Upper lobe of left lung (tissue), 6 donors: ENCODE results near the gene NADK2. TPM values are rescaled to one million over a fixed set of nuclear protein-coding genes. Genes with fewer than 3 reads are reported as not detected.
A peak's percentile ranks its signal among the peaks of the same experiment; 100 is the strongest.

Experiments used
- ATAC-seq, 2 donors: fragments of 200-7000 bp; cut with Tn5 transposase; one replicate each; pipeline ENCODE4 v1.9.1; 2022; ENCODE audit warnings: mild to moderate bottlenecking in 2 of 2, moderate library complexity in 2 of 2; ENCODE audit not compliant: low FRiP score in 2 of 2
- DNase-seq, 2 donors: peaks; one replicate each; pipeline ENCODE4 v3.0.0-alpha.2; 2019 to 2020
- H3K27ac ChIP-seq, 4 donors: fragments of 200-600 bp; sonication (generic); one replicate each; pipeline ENCODE4 v1.5.1; 2016 to 2019
- H3K27me3 ChIP-seq, 4 donors: fragments of 200-600 bp; sonication (generic); one replicate each; pipeline ENCODE4 v1.5.1; 2017 to 2019
- H3K36me3 ChIP-seq, 4 donors: fragments of 200-600 bp; sonication (generic); one replicate each; pipeline ENCODE4 v1.5.1; 2016 to 2019
- H3K4me1 ChIP-seq, 4 donors: fragments of 200-600 bp; sonication (generic); one replicate each; pipeline ENCODE4 v1.5.1; 2018 to 2019
- H3K4me3 ChIP-seq, 4 donors: fragments of 200-600 bp; sonication (generic); one replicate each; pipeline ENCODE4 v1.5.1; 2017 to 2019; ENCODE audit warnings: mild to moderate bottlenecking in 2 of 4, moderate library complexity in 1 of 4
- H3K9me3 ChIP-seq, 4 donors: fragments of 200-600 bp; sonication (generic); one replicate each; pipeline ENCODE4 v1.5.1; 2018 to 2019
- CTCF ChIP-seq, 6 experiments: fragments of 450-650 bp in 4 of 6; fragments of 200-600 bp in 2 of 6; sonication (generic) in 2 of 6; IDR thresholded peaks; one replicate each; pipeline ENCODE4 v1.5.1; 2016 to 2019; ENCODE audit warnings: antibody characterized with exemption in 6 of 6
- EP300 ChIP-seq, 4 donors: sonication (generic); formaldehyde crosslinking; IDR thresholded peaks; one replicate each; pipeline ENCODE4 v1.5.1; 2017; ENCODE audit warnings: antibody characterized with exemption in 4 of 4, control low read depth in 2 of 4
- POLR2A ChIP-seq, 4 donors: fragments of 450-650 bp; IDR thresholded peaks; one replicate each; pipeline ENCODE4 v1.5.1; 2016 to 2017; ENCODE audit warnings: antibody characterized with exemption in 4 of 4, mild to moderate bottlenecking in 2 of 4
- POLR2AphosphoS5 ChIP-seq, 2 donors: sonication (generic); formaldehyde crosslinking; IDR thresholded peaks; one replicate each; pipeline ENCODE4 v1.5.1; 2017; ENCODE audit warnings: antibody characterized with exemption in 2 of 2
- WGBS, 2 donors: methylation state at CpG; one replicate each; pipeline ENCODE4 v1.1.5; 2017 to 2018; 5-methylcytosine and 5-hydroxymethylcytosine counted together
- total RNA-seq, 6 donors: library from RNA; depleted of rRNA in 4 of 6; stranded (reverse); fragments of >200 nt in 4 of 6; gene quantifications; one replicate each; pipeline versions ENCODE4 v1.1.0 to v1.2.1, GENCODE V29; 2016 to 2021
- donor health status: DM: no; HTN: no; CAD: no; lungs with moderate emphysema.
- donor health status: DM: no; HTN: yes; CAD: no; lungs with severe emphysema.

The NADK2 gene
- total RNA-seq, 6 donors from 2014 or later: 12.6 to 39.6 (median 19.9) TPM

DNA sequence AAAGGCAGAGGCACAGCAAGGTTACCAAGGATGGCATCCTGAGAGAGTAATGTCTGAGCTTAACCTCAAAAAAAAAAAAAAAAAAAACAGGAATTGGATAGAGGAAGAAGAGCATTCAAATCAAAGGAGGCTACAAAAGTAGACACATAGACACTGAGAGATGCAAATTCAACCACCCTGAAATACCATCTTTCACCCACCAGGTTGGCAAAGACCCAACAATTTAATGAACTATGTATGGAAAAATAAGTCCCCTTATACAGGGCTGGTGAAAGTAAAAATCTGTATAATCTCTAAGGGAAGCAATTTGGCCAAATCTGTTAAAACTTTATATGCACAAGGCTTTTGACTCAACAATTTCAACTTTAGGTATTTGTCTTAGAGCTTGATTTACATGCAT, 4.9 kb downstream of the NADK2 start:
- H3K36me3 ChIP-seq: no peaks in the 10 kb centered on the region
- no peak overlapping the region for H3K27ac ChIP-seq
- H3K9me3 ChIP-seq: no peaks in the 10 kb centered on the region
- H3K4me3 ChIP-seq: no peak overlapping the region
- no peak for DNase-seq
- ATAC-seq: no peak
- no peaks in the 10 kb centered on the region for H3K27me3 ChIP-seq
- no peak for TF ChIP-seq CTCF (IDR thresholded peaks at IDR 0.05)
- TF ChIP-seq POLR2A (IDR thresholded peaks at IDR 0.05): no peak
- TF ChIP-seq EP300 (IDR thresholded peaks at IDR 0.05): no peak
- TF ChIP-seq POLR2AphosphoS5 (IDR thresholded peaks at IDR 0.05): no peak
- peaks cover 23 to 32% (median 31%) of the 10 kb centered on the region in 4 donors for H3K4me1 ChIP-seq

GRCh38 chr5:36232533-36232932, 9.2 kb downstream of the NADK2 start:
- Histone ChIP-seq H3K4me1 (peaks cover 0 to 3% (median under 1%) of the 10 kb centered on the region in 4 donors), H3K27me3 (no peaks in the 10 kb centered on the region), H3K4me3 (no peak overlapping the region), H3K9me3 (no peaks in the 10 kb centered on the region), H3K27ac (no peak overlapping the region), H3K36me3 (no peaks in the 10 kb centered on the region)
- DNase-seq (no peak), ATAC-seq (no peak)
- no peak for TF ChIP-seq POLR2AphosphoS5 (IDR thresholded peaks at IDR 0.05)
- TF ChIP-seq EP300 (IDR thresholded peaks at IDR 0.05): no peak
- TF ChIP-seq POLR2A (IDR thresholded peaks at IDR 0.05): no peak
- TF ChIP-seq CTCF (IDR thresholded peaks at IDR 0.05): no peak
- 87 to 92% methylated on average over 3 of the region's 3 CpGs for whole genome bisulfite sequencing, 2 donors

DNA sequence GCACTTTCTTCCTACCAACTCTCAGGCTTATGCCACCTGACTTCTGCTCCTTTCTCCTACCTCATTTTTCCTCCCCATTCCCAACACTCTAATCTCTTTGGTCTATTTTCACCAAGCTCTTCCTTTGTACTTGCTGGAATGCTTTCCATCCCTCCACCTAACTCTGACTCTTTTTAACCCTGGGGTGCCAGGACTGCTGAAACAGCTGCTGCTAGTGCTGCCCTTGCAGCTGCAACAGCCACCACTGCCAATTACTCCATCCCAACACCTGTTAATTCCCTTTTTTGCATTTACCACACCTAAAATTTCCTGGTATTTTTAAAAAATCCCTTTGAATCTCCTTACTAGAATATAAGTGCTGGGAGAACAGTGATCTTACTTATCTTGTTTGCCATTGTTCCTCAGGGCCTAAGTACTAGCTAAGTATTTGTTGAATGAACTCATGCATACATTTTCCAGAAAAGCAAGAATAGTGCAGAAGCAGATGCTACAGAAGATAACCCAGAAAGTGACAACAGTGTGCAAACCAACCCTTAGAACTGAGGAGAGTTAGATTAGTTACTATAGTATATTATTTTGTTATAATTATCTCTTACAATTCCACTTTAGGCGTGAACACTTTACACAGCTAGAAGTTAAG, 11.5 kb downstream of the NADK2 start:
- no peak overlapping the region for H3K4me3 ChIP-seq
- H3K27ac ChIP-seq: no peak overlapping the region
- TF ChIP-seq POLR2A (IDR thresholded peaks at IDR 0.05): no peak
- TF ChIP-seq EP300 (IDR thresholded peaks at IDR 0.05): no peak
- no peak for TF ChIP-seq POLR2AphosphoS5 (IDR thresholded peaks at IDR 0.05)
- no peak for TF ChIP-seq CTCF (IDR thresholded peaks at IDR 0.05)
- H3K9me3 ChIP-seq: no peaks in the 10 kb centered on the region
- no peak for DNase-seq
- H3K36me3 ChIP-seq: peaks cover 0 to 5% (median 3%) of the 10 kb centered on the region in 4 donors
- 87 to 100% methylated on average over 1 of the region's 1 CpG for WGBS, 2 donors
- H3K4me1 ChIP-seq: peaks cover 0 to 3% (median 0%) of the 10 kb centered on the region in 4 donors
- ATAC-seq: no peak
- no peaks in the 10 kb centered on the region for H3K27me3 ChIP-seq

GRCh38 chr5:36228505-36228904, 13.2 kb downstream of the NADK2 start:
- DNase-seq (peak in 1 of 2 donors; percentile 2), ATAC-seq (no peak)
- TF ChIP-seq CTCF (IDR thresholded peaks at IDR 0.05) (no peak), EP300 (IDR thresholded peaks at IDR 0.05) (no peak), POLR2AphosphoS5 (IDR thresholded peaks at IDR 0.05) (no peak), POLR2A (IDR thresholded peaks at IDR 0.05) (no peak)
- H3K27me3 ChIP-seq: no peaks in the 10 kb centered on the region
- no peaks in the 10 kb centered on the region for H3K9me3 ChIP-seq
- 97 to 100% methylated on average over 7 of the region's 7 CpGs for WGBS, 2 donors
- H3K36me3 ChIP-seq: peaks cover 3 to 18% (median 7%) of the 10 kb centered on the region in 4 donors
- no peak overlapping the region for H3K27ac ChIP-seq
- no peak overlapping the region for H3K4me3 ChIP-seq
- H3K4me1 ChIP-seq: peaks cover 0 to 3% (median 0%) of the 10 kb centered on the region in 4 donors

GRCh38 chr5:36227046-36227445, 14.7 kb downstream of the NADK2 start:
- Histone ChIP-seq H3K27ac (no peak overlapping the region), H3K4me1 (peaks cover 0 to 3% (median 0%) of the 10 kb centered on the region in 4 donors), H3K36me3 (peaks cover 3 to 24% (median 7%) of the 10 kb centered on the region in 4 donors), H3K27me3 (no peaks in the 10 kb centered on the region), H3K9me3 (no peaks in the 10 kb centered on the region), H3K4me3 (no peak overlapping the region)
- no peak for ATAC-seq
- no peak for DNase-seq
- no peak for TF ChIP-seq EP300 (IDR thresholded peaks at IDR 0.05)
- TF ChIP-seq CTCF (IDR thresholded peaks at IDR 0.05): no peak
- TF ChIP-seq POLR2A (IDR thresholded peaks at IDR 0.05): no peak
- TF ChIP-seq POLR2AphosphoS5 (IDR thresholded peaks at IDR 0.05): no peak
